ENCODE results near the gene SNU13. TPM values are rescaled to one million over a fixed set of nuclear protein-coding genes. Genes with fewer than 3 reads are reported as not detected.

The SNU13 gene
- total and polyA plus RNA-seq, 2 of the 4 experiments (the other 2 are of a cell fraction) = 122 to 185 TPM

DNA sequence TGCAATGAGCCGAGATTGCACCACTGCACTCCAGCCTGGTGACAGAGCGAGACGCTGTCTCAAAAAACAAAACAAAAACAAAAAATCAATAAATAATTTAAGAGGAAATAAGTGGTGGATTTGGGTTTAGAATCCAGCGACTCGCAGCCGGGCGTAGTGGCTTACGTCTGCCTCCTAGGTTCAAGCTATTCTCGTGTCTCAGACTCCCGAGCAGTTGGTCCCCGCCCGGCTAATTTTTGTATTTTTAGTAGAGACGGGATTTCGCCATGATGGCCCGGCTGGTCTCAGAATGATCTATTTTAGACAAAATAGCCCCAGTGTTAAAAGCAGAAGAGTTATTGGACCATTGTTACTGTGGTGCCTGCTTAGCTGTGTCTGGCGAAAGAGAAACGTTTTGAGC, 29.8 kb downstream of the SNU13 start:
- ATAC-seq (ENCODE audit: low read depth) (no peak), DNase-seq (no peak)
- dilution Hi-C loops (cut with HindIII; ENCODE audit: low sequenced_read_pairs, unreplicated experiment) (no loop called here), intact Hi-C loops (cut with micrococcal nuclease) (no loop called here), in situ Hi-C loops (cut with MboI; ENCODE audit: low sequenced_read_pairs) (no loop called here)
- WGBS, 2 experiments (ENCODE audit: extremely low coverage in 2 of 2, insufficient read length in 1 of 2) = 97% methylated on average over 6 of the region's 17 CpGs; no CpG with 5 or more reads in 1 of the 2 experiments
- no peak overlapping the region for H3K4ac ChIP-seq (ENCODE audit: low read depth, low read length)
- no peak overlapping the region for H4K91ac ChIP-seq (ENCODE audit: insufficient read depth, low read depth, low read length)
- no peak overlapping the region for H2AK5ac ChIP-seq (ENCODE audit: low read depth, low read length)
- BruUV-seq (replicated peaks) = no TSS peak
- peaks cover 17 to 46% of the 10 kb centered on the region in 2 experiments for H3K79me1 ChIP-seq (ENCODE audit: low read depth in 1 of 2, low read length in 2 of 2)
- ChIA-PET CTCF (no interaction called here), POLR2A (ENCODE audit: unreplicated experiment) (interaction anchor here (1.2 kb wide), 1 partner anchor 8 kb away, joined by 4 read pairs; no protein-coding TSS in a partner anchor)
- H2BK15ac ChIP-seq (ENCODE audit: low read depth, low read length) = no peak overlapping the region
- H2AFZ ChIP-seq (replicated peaks; ENCODE audit: low read length, poor library complexity) = no peak overlapping the region
- H2BK20ac ChIP-seq (ENCODE audit: low read depth, low read length) = no peak overlapping the region
- H3K18ac ChIP-seq (ENCODE audit: low read depth, low read length) = no peak overlapping the region
- no peak overlapping the region for H2AK9ac ChIP-seq (replicated peaks; ENCODE audit: low read depth, low read length, poor library complexity)
- peaks cover 10% of the 10 kb centered on the region; the same call in 1 of the 2 replicates for H4K20me1 ChIP-seq (ENCODE audit: insufficient read depth, low read length)
- no peak overlapping the region for H3K23ac ChIP-seq (ENCODE audit: low read depth, low read length)
- H3K4me3 ChIP-seq (ENCODE audit: insufficient read depth, low read depth, low read length) = no peak overlapping the region
- TF ChIP-seq RFX5 (IDR thresholded peaks at IDR 0.05; ENCODE audit: low read depth, low read length) (no peak), MAFK (IDR thresholded peaks at IDR 0.05; ENCODE audit: low read depth, low read length) (no peak), CEBPB (IDR thresholded peaks at IDR 0.05; ENCODE audit: low read depth, low read length) (no peak), POLR2A (IDR thresholded peaks at IDR 0.05; ENCODE audit: low read depth, low read length) (no peak), BHLHE40 (IDR thresholded peaks at IDR 0.05; ENCODE audit: low read depth, low read length) (no peak)
- H3K4me2 ChIP-seq (ENCODE audit: low read depth, low read length) = no peak overlapping the region
- H3K9me3 ChIP-seq (ENCODE audit: control insufficient read depth, insufficient read depth, low read length) = no peaks in the 10 kb centered on the region
- peaks cover 53% of the 10 kb centered on the region for H3K36me3 ChIP-seq (ENCODE audit: control insufficient read depth, insufficient read depth, low read length)
- no peak overlapping the region for H4K8ac ChIP-seq (ENCODE audit: low read depth in 2 of 2, low read length in 2 of 2)
- H4K5ac ChIP-seq (ENCODE audit: low read depth, low read length) = no peak overlapping the region
- 0 out of 2 replicates have a peak, but pooled peaks cover 1% of the 10 kb centered on the region for H3K4me1 ChIP-seq (ENCODE audit: control insufficient read depth, insufficient read depth, low read length)
- no peak overlapping the region for H2BK5ac ChIP-seq (ENCODE audit: low read depth, low read length, poor library complexity, severe bottlenecking)
- H2BK120ac ChIP-seq (ENCODE audit: low read depth, low read length) = no peak overlapping the region
- no peak overlapping the region for H3K14ac ChIP-seq (replicated peaks; ENCODE audit: low read depth, low read length)
- H3K56ac ChIP-seq (ENCODE audit: extremely low read depth, insufficient read depth, low read length) = no peak overlapping the region
- H3K9me1 ChIP-seq (ENCODE audit: insufficient read depth, low read length) = 0 out of 2 replicates have a peak, but pooled peaks cover 7% of the 10 kb centered on the region
- H3K27ac ChIP-seq (ENCODE audit: insufficient read depth, low read length) = no peak overlapping the region
- H3K27me3 ChIP-seq (ENCODE audit: control insufficient read depth, insufficient read depth, low read length) = no peaks in the 10 kb centered on the region
- H3K9ac ChIP-seq (ENCODE audit: low read depth, low read length) = no peak overlapping the region

Measured in IMR-90 (cell line).